PC-9 (cell line): ENCODE results near the gene SLC6A3. TPM values are rescaled to one million over a fixed set of nuclear protein-coding genes. Genes with fewer than 3 reads are reported as not detected.

Experiments
- BruUV-seq: library from RNA; stranded (reverse); fragments of 400-500 nt; replicated peaks from 2 replicates; lab custom pipeline; 2021; lab: Mats Ljungman, UMichigan
- CTCF ChIA-PET: fragments of 300-600 bp; sonication (Branson Sonifier 250); formaldehyde crosslinking; loops from one replicate; lab custom pipeline; 2022; ENCODE audit warnings: antibody characterized with exemption; lab: Charles Lee
- POLR2A ChIA-PET: fragments of 300-600 bp; sonication (Branson Sonifier 250); formaldehyde crosslinking; loops from one replicate; lab custom pipeline; 2022; ENCODE audit warnings: antibody characterized with exemption; ENCODE audit not compliant: unreplicated experiment; lab: Charles Lee
- DNase-seq, 2 experiments: peaks; one replicate each; pipeline versions ENCODE4 v3.0.0 to v3.0.0-alpha.2; 2015 to 2022; ENCODE audit warnings: mixed read lengths in 1 of 2
- H2AFZ ChIP-seq: fragments of 200-600 bp; sonication (generic); 2 replicates; pipeline ENCODE4 v1.8.1; 2017; ENCODE audit warnings: antibody characterized with exemption
- H3F3A ChIP-seq: fragments of 200-600 bp; sonication (generic); 2 replicates; pipeline ENCODE4 v1.8.1; 2017; ENCODE audit warnings: antibody characterized with exemption, mild to moderate bottlenecking, low read depth; ENCODE audit not compliant: insufficient read depth
- H3K27ac ChIP-seq: fragments of 200-600 bp; sonication (generic); 2 replicates; pipeline ENCODE4 v1.6.1; 2016; ENCODE audit warnings: mixed run types
- H3K27me3 ChIP-seq: fragments of 200-600 bp; sonication (generic); 2 replicates; pipeline ENCODE4 v1.6.1; 2016; ENCODE audit warnings: low read depth, mixed run types; ENCODE audit not compliant: insufficient read depth
- H3K36me3 ChIP-seq: fragments of 200-600 bp; sonication (generic); 2 replicates; pipeline ENCODE4 v1.6.1; 2016; ENCODE audit warnings: low read depth, mixed run types
- H3K4me1 ChIP-seq: fragments of 200-600 bp; sonication (generic); replicated peaks from 2 replicates; pipeline ENCODE4 v1.6.1; 2016; ENCODE audit warnings: mixed run types; ENCODE audit not compliant: insufficient read depth
- H3K4me2 ChIP-seq: fragments of 200-600 bp; sonication (generic); 2 replicates; pipeline ENCODE4 v1.6.1; 2017; ENCODE audit warnings: mixed run types
- H3K4me3 ChIP-seq: fragments of 200-600 bp; sonication (generic); 2 replicates; pipeline ENCODE4 v1.6.1; 2016; ENCODE audit warnings: mixed run types
- H3K79me2 ChIP-seq: fragments of 200-600 bp; sonication (generic); 2 replicates; pipeline ENCODE4 v1.6.1; 2017; ENCODE audit warnings: low read depth, mixed run types
- H3K9me2 ChIP-seq: fragments of 200-600 bp; sonication (generic); 2 replicates; pipeline ENCODE4 v1.8.1; 2017; ENCODE audit warnings: mild to moderate bottlenecking; ENCODE audit not compliant: insufficient read depth
- H3K9me3 ChIP-seq: fragments of 200-600 bp; sonication (generic); 2 replicates; pipeline ENCODE4 v1.8.1; 2016; ENCODE audit warnings: low read depth; ENCODE audit not compliant: insufficient read depth
- H4K20me1 ChIP-seq: fragments of 200-600 bp; sonication (generic); 2 replicates; pipeline ENCODE4 v1.8.1; 2017; ENCODE audit not compliant: insufficient read depth
- CTCF ChIP-seq: fragments of 200-600 bp; sonication (generic); conservative IDR thresholded peaks from 2 replicates; pipeline ENCODE4 v1.6.1; 2017; ENCODE audit warnings: mixed run types, antibody characterized with exemption, mild to moderate bottlenecking, moderate library complexity
- EZH2 ChIP-seq: fragments of 200-600 bp; sonication (generic); IDR thresholded peaks from 2 replicates; pipeline ENCODE4 v1.8.0; 2017; ENCODE audit warnings: antibody characterized with exemption, low read depth
- intact Hi-C: fragments of 100-400 bp; cut with micrococcal nuclease; formaldehyde crosslinking; loops from one replicate; pipeline ENCODE4 v1.10.0; 2022; ENCODE audit not compliant: unreplicated experiment
- total RNA-seq: library from RNA; stranded (reverse); gene quantifications from 2 replicates; pipeline ENCODE4 v1.2.3, GENCODE V29; 2021

SLC6A3 gene
- total RNA-seq, 1 experiment from 2014 or later = not detected

GRCh38 chr5:1467341-1468246 is 22.4 kb upstream of the SLC6A3 start:
- no TSS peak for BruUV-seq
- H3F3A ChIP-seq = peaks cover 26% of the 10 kb centered on the region
- H2AFZ ChIP-seq = no peak overlapping the region
- H3K4me2 ChIP-seq = no peak overlapping the region
- TF ChIP-seq EZH2 (no peak), CTCF (no peak)
- no peaks in the 10 kb centered on the region for H3K4me1 ChIP-seq
- H3K79me2 ChIP-seq = no peaks in the 10 kb centered on the region
- H3K27ac ChIP-seq = no peak overlapping the region
- H3K9me3 ChIP-seq = peaks cover 8% of the 10 kb centered on the region; the same call in 1 of the 2 replicates
- DNase-seq = no peak
- H3K36me3 ChIP-seq = peaks cover 10% of the 10 kb centered on the region; the same call in 1 of the 2 replicates
- POLR2A ChIA-PET = no interaction called here
- intact Hi-C loops = no loop called here
- H3K9me2 ChIP-seq = no peaks in the 10 kb centered on the region
- H3K4me3 ChIP-seq = no peak overlapping the region
- CTCF ChIA-PET = no interaction called here
- H3K27me3 ChIP-seq = no peaks in the 10 kb centered on the region
- peaks cover 1% of the 10 kb centered on the region for H4K20me1 ChIP-seq

GRCh38 chr5:1466631-1467265 is 21.5 kb upstream of the SLC6A3 start:
- TF ChIP-seq EZH2 = no peak
- no peak for TF ChIP-seq CTCF
- H3F3A ChIP-seq = peaks cover 26% of the 10 kb centered on the region
- H4K20me1 ChIP-seq = peaks cover 3% of the 10 kb centered on the region
- no peaks in the 10 kb centered on the region for H3K9me2 ChIP-seq
- no peaks in the 10 kb centered on the region for H3K27me3 ChIP-seq
- no TSS peak for BruUV-seq
- H3K36me3 ChIP-seq = peaks cover 18% of the 10 kb centered on the region
- H3K4me1 ChIP-seq = no peaks in the 10 kb centered on the region
- H3K79me2 ChIP-seq = no peaks in the 10 kb centered on the region
- H3K4me2 ChIP-seq = no peak overlapping the region
- POLR2A ChIA-PET = no interaction called here
- H3K9me3 ChIP-seq = peaks cover 8% of the 10 kb centered on the region; the same call in 1 of the 2 replicates
- CTCF ChIA-PET = no interaction called here
- DNase-seq = no peak
- H3K4me3 ChIP-seq = no peak overlapping the region
- intact Hi-C loops = no loop called here
- no peak overlapping the region for H3K27ac ChIP-seq
- no peak overlapping the region for H2AFZ ChIP-seq

GRCh38 chr5:1465966-1466471 is 20.8 kb upstream of the SLC6A3 start:
- Histone ChIP-seq H3K9me2 (no peaks in the 10 kb centered on the region), H3F3A (peaks cover 29% of the 10 kb centered on the region), H3K4me3 (no peak overlapping the region), H3K36me3 (peaks cover 23% of the 10 kb centered on the region), H3K79me2 (no peaks in the 10 kb centered on the region), H4K20me1 (peaks cover 3% of the 10 kb centered on the region), H3K4me1 (no peaks in the 10 kb centered on the region), H3K27ac (no peak overlapping the region), H3K27me3 (no peaks in the 10 kb centered on the region), H3K9me3 (peaks cover 8% of the 10 kb centered on the region; the same call in 1 of the 2 replicates), H3K4me2 (no peak overlapping the region), H2AFZ (no peak overlapping the region)
- POLR2A ChIA-PET = no interaction called here
- DNase-seq = no peak
- TF ChIP-seq EZH2 = no peak
- no peak for TF ChIP-seq CTCF
- CTCF ChIA-PET = no interaction called here
- intact Hi-C loops = no loop called here
- BruUV-seq = no TSS peak
